HG03060 (cell line): Measurements from ENCODE around the gene MICAL2.

ENCODE experiments used
- ATAC-seq: cut with Tn5 transposase; IDR thresholded peaks from one replicate; pipeline ENCODE4 v1.9.1; 2021; ENCODE audit warnings: low read depth, moderate number of reproducible peaks; ENCODE audit not compliant: unreplicated experiment

MICAL2 gene

GRCh38 chr11:12149672-12150225, 39.4 kb downstream of the MICAL2 start:
- ATAC-seq, result no peak

- no peak for ATAC-seq
Observed at GRCh38 chr11:12150831-12151382, 40.5 kb downstream of the MICAL2 start.

GRCh38 chr11:12152321-12152720, 41.9 kb downstream of the MICAL2 start:
- no peak for ATAC-seq

GRCh38 chr11:12154871-12155668, 44.7 kb downstream of the MICAL2 start:
- no peak for ATAC-seq

GRCh38 chr11:12155696-12156095, 45.3 kb downstream of the MICAL2 start:
- no peak for ATAC-seq

GRCh38 chr11:12156301-12157140, 46.1 kb downstream of the MICAL2 start:
- no peak for ATAC-seq

GRCh38 chr11:12157241-12157661, 46.9 kb downstream of the MICAL2 start:
- no peak for ATAC-seq

- ATAC-seq, result no peak
Observed at GRCh38 chr11:12158909-12159308, 48.5 kb downstream of the MICAL2 start.

- ATAC-seq, result no peak
Observed at GRCh38 chr11:12159351-12160099, 49.1 kb downstream of the MICAL2 start.

- ATAC-seq, result no peak
Observed at GRCh38 chr11:12160231-12160630, 49.8 kb downstream of the MICAL2 start.

- ATAC-seq, result no peak
Observed at GRCh38 chr11:12160680-12161079, 50.3 kb downstream of the MICAL2 start.

- ATAC-seq, result no peak
Observed at GRCh38 chr11:12161137-12161536, 50.7 kb downstream of the MICAL2 start.

GRCh38 chr11:12161603-12162350, 51.4 kb downstream of the MICAL2 start:
- ATAC-seq, result no peak

GRCh38 chr11:12162652-12163051, 52.3 kb downstream of the MICAL2 start:
- no peak for ATAC-seq

- no peak for ATAC-seq
Observed at GRCh38 chr11:12163181-12163941, 53.0 kb downstream of the MICAL2 start.

GRCh38 chr11:12164061-12165014, 53.9 kb downstream of the MICAL2 start:
- no peak for ATAC-seq

- no peak for ATAC-seq
Observed at GRCh38 chr11:12165237-12165875, 55.0 kb downstream of the MICAL2 start.
